Endothelial cell (in vitro differentiated cells): ENCODE measurements around the gene AKAP7. TPM values are rescaled to one million over a fixed set of nuclear protein-coding genes. Genes with fewer than 3 reads are reported as not detected.

Experiments used
- DNase-seq: peaks from one replicate; pipeline ENCODE4 v3.0.0; 2021; ENCODE audit warnings: low spot score
- H3K27ac Mint-ChIP-seq: one replicate; pipeline ENCODE4 v1.8.0; 2021; ENCODE audit warnings: mixed read lengths, inconsistent platforms; ENCODE audit not compliant: unreplicated experiment
- H3K27me3 Mint-ChIP-seq: one replicate; pipeline ENCODE4 v1.8.0; 2021; ENCODE audit warnings: mild to moderate bottlenecking, moderate library complexity, mixed read lengths, inconsistent platforms; ENCODE audit not compliant: unreplicated experiment
- H3K36me3 Mint-ChIP-seq: one replicate; pipeline ENCODE4 v1.8.0; 2021; ENCODE audit warnings: mild to moderate bottlenecking, low read depth, mixed read lengths, inconsistent platforms; ENCODE audit not compliant: unreplicated experiment
- H3K4me1 Mint-ChIP-seq: one replicate; pipeline ENCODE4 v1.8.0; 2021; ENCODE audit warnings: mild to moderate bottlenecking, mixed read lengths, inconsistent platforms; ENCODE audit not compliant: unreplicated experiment
- H3K4me3 Mint-ChIP-seq: one replicate; pipeline ENCODE4 v1.8.0; 2021; ENCODE audit warnings: mild to moderate bottlenecking, mixed read lengths, inconsistent platforms; ENCODE audit not compliant: unreplicated experiment
- H3K9me3 Mint-ChIP-seq: one replicate; pipeline ENCODE4 v1.8.0; 2021; ENCODE audit warnings: mixed read lengths, inconsistent platforms; ENCODE audit not compliant: unreplicated experiment
- CTCF ChIP-seq: fragments of 200-600 bp; sonication (generic); IDR thresholded peaks from one replicate; pipeline ENCODE4 v1.5.0; 2021; ENCODE audit warnings: antibody characterized with exemption; ENCODE audit not compliant: unreplicated experiment
- total RNA-seq: library from RNA; stranded (reverse); fragmentation: NEBNext Ultra II Directional; extraction: Animal tissue kit (Norgen Biotek cat#: 25700); gene quantifications from one replicate; pipeline ENCODE4 v1.2.1, GENCODE V29; 2021; ENCODE audit not compliant: unreplicated experiment

AKAP7 gene
- total RNA-seq, 1 donor from 2014 or later = 5.2 TPM

GRCh38 chr6:131282365-131282764, 147.1 kb downstream of the AKAP7 start:
- Mint-ChIP-seq H3K4me1 (peaks cover 20% of the 10 kb centered on the region), H3K9me3 (no peaks in the 10 kb centered on the region), H3K4me3 (no peak overlapping the region), H3K36me3 (no peaks in the 10 kb centered on the region), H3K27ac (no peak overlapping the region), H3K27me3 (no peaks in the 10 kb centered on the region)
- no peak for TF ChIP-seq CTCF
- DNase-seq = no peak

- TF ChIP-seq CTCF = no peak
- Mint-ChIP-seq H3K36me3 (no peaks in the 10 kb centered on the region), H3K9me3 (no peaks in the 10 kb centered on the region), H3K4me1 (peaks cover 20% of the 10 kb centered on the region), H3K4me3 (no peak overlapping the region), H3K27me3 (no peaks in the 10 kb centered on the region), H3K27ac (no peak overlapping the region)
- no peak for DNase-seq
Observed at GRCh38 chr6:131283466-131284175, 148.4 kb downstream of the AKAP7 start.

DNA sequence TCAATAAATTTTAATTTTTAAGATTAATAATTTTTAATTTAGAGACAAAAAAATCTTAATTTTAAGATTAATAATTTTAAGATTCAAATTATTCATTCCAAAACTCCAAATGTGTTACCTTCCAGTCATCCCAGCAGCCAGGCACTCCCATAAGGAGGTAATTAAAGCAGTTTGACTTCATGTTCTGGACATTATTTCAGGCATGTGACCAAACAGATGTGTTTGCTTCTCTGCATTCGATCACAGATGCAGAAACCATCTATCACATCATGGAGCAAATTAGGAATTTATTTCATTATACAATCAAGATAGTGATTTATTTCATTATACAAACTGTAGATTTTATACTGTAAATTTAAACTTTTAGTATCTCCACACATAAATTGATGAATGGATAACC, 150.3 kb downstream of the AKAP7 start:
- Mint-ChIP-seq H3K27me3 (no peaks in the 10 kb centered on the region), H3K36me3 (no peaks in the 10 kb centered on the region), H3K4me1 (peaks cover 16% of the 10 kb centered on the region), H3K27ac (no peak overlapping the region), H3K9me3 (no peaks in the 10 kb centered on the region), H3K4me3 (no peak overlapping the region)
- no peak for TF ChIP-seq CTCF
- no peak for DNase-seq

DNA sequence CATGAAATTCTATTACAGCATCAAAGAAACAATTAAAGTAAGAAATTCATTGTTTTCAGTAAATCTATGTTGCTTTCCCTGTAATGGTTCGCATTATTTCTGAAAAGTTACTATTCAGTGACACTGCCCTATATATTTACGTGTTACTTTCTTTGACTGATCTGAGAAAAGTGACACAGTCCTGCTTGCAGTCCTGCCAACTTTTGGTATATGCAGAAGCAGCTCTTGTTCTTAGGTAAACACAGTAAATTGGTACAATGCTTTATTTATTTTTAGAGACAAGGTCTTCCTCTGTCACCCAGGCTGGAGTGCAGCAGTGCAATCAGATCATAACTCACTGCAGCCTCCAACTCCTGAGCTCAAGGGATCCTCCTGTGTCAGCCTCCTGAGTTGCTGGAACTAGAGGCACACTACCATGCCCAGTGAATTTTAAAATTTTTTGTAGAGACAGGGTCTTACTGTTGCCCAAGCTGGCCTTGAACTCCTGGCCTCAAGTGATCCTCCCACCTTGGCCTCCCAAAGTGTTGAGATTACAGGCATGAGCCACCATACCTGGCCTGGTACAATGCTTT, 151.3 kb downstream of the AKAP7 start:
- no peak for TF ChIP-seq CTCF
- no peak for DNase-seq
- H3K4me1 Mint-ChIP-seq = peaks cover 8% of the 10 kb centered on the region
- H3K27me3 Mint-ChIP-seq = no peaks in the 10 kb centered on the region
- no peaks in the 10 kb centered on the region for H3K9me3 Mint-ChIP-seq
- no peaks in the 10 kb centered on the region for H3K36me3 Mint-ChIP-seq
- H3K4me3 Mint-ChIP-seq = no peak overlapping the region
- no peak overlapping the region for H3K27ac Mint-ChIP-seq

GRCh38 chr6:131288214-131288613, 152.9 kb downstream of the AKAP7 start:
- Mint-ChIP-seq H3K36me3 (no peaks in the 10 kb centered on the region), H3K9me3 (no peaks in the 10 kb centered on the region), H3K27me3 (no peaks in the 10 kb centered on the region), H3K27ac (no peak overlapping the region), H3K4me1 (peaks cover 14% of the 10 kb centered on the region), H3K4me3 (no peak overlapping the region)
- TF ChIP-seq CTCF = no peak
- no peak for DNase-seq
